GM23248 (cell line): ENCODE data around the gene PRKX. TPM values are rescaled to one million over a fixed set of nuclear protein-coding genes. Genes with fewer than 3 reads are reported as not detected.
"Not testable (repeated sequence)": the region's sequence is repeated elsewhere in the genome, so short reads cannot be mapped to it uniquely, and the experiment has no call there.

Source experiments
- DNase-seq: peaks from one replicate; pipeline ENCODE4 v3.0.0-alpha.2; 2015
- H2AFZ ChIP-seq: fragments of 200-600 bp; sonication (generic); 2 replicates; pipeline ENCODE4 v1.6.1; 2016; ENCODE audit warnings: antibody characterized with exemption
- H3F3A ChIP-seq: fragments of 200-600 bp; sonication (generic); 2 replicates; pipeline ENCODE4 v1.6.1; 2016; ENCODE audit warnings: mild to moderate bottlenecking, antibody characterized with exemption, mixed run types; ENCODE audit not compliant: insufficient read depth
- H3K27ac ChIP-seq: fragments of 200-600 bp; sonication (generic); 2 replicates; pipeline ENCODE4 v1.5.1; 2016; ENCODE audit warnings: mild to moderate bottlenecking
- H3K27me3 ChIP-seq: fragments of 200-600 bp; sonication (generic); replicated peaks from 2 replicates; pipeline ENCODE4 v1.6.1; 2016; ENCODE audit warnings: mild to moderate bottlenecking; ENCODE audit not compliant: insufficient read depth
- H3K36me3 ChIP-seq: fragments of 200-600 bp; sonication (generic); 2 replicates; pipeline ENCODE4 v1.6.1; 2016; ENCODE audit warnings: low read depth, mild to moderate bottlenecking
- H3K4me1 ChIP-seq: fragments of 200-600 bp; sonication (generic); 2 replicates; pipeline ENCODE4 v1.6.1; 2016; ENCODE audit warnings: mild to moderate bottlenecking; ENCODE audit not compliant: insufficient read depth
- H3K4me2 ChIP-seq: fragments of 200-600 bp; sonication (generic); one replicate; pipeline ENCODE4 v1.6.1; 2016; ENCODE audit warnings: mild to moderate bottlenecking; ENCODE audit not compliant: unreplicated experiment
- H3K4me3 ChIP-seq: fragments of 200-600 bp; sonication (generic); 2 replicates; pipeline ENCODE4 v1.5.1; 2016; ENCODE audit warnings: mild to moderate bottlenecking
- H3K79me2 ChIP-seq: fragments of 200-600 bp; sonication (generic); 2 replicates; pipeline ENCODE4 v1.6.1; 2016; ENCODE audit warnings: mild to moderate bottlenecking; ENCODE audit not compliant: insufficient read depth
- H3K9ac ChIP-seq: fragments of 200-600 bp; sonication (generic); 2 replicates; pipeline ENCODE4 v1.6.1; 2016; ENCODE audit warnings: mild to moderate bottlenecking
- H3K9me2 ChIP-seq: fragments of 200-600 bp; sonication (generic); 2 replicates; pipeline ENCODE4 v1.6.1; 2016; ENCODE audit warnings: mixed run types, mild to moderate bottlenecking, moderate library complexity; ENCODE audit not compliant: insufficient read depth
- H3K9me3 ChIP-seq: fragments of 200-600 bp; sonication (generic); one replicate; pipeline ENCODE4 v1.6.1; 2017; ENCODE audit warnings: low read depth
- H4K20me1 ChIP-seq: fragments of 200-600 bp; sonication (generic); 2 replicates; pipeline ENCODE4 v1.6.0; 2016; ENCODE audit not compliant: insufficient read depth
- EZH2 ChIP-seq: fragments of 200-600 bp; sonication (generic); IDR thresholded peaks from 2 replicates; pipeline ENCODE4 v1.6.1; 2018; ENCODE audit warnings: antibody characterized with exemption, mild to moderate bottlenecking; ENCODE audit not compliant: insufficient read depth, poor library complexity, severe bottlenecking
- EZH2phosphoT487 ChIP-seq: fragments of 200-600 bp; sonication (generic); IDR thresholded peaks from 2 replicates; pipeline ENCODE4 v1.6.1; 2018; ENCODE audit warnings: antibody characterized with exemption, moderate library complexity, mild to moderate bottlenecking, low read depth; ENCODE audit not compliant: insufficient read depth
- WGBS, 2 experiments: methylation state at CpG; one replicate each; pipeline ENCODE4 v1.1.6; 2015 to 2017; ENCODE audit warnings: low lambda C conversion rate in 2 of 2, low coverage in 1 of 2; ENCODE audit errors: missing lambda C conversion rate in 2 of 2; 5-methylcytosine and 5-hydroxymethylcytosine counted together
- in situ Hi-C: fragments of 300-500 bp; cut with MboI; formaldehyde crosslinking; loops from 2 replicates; pipeline ENCODE4 v1.15.0; 2020
- polyA plus RNA-seq: library from polyadenylated mRNA; unstranded; fragments of >200 nt; fragmentation: Nextera tagmentation; extraction: Ambion mirVana; gene quantifications from 2 replicates; pipeline ENCODE4 v1.2.1, GENCODE V29; 2016
- small RNA-seq: library from RNA; depleted of rRNA; stranded (forward); fragments of <200 nt; gene quantifications from one replicate; pipeline ENCODE3, GENCODE V24; 2014; ENCODE audit warnings: low read depth, low replicate concordance
- total RNA-seq: library from RNA; depleted of rRNA; stranded (reverse); fragments of >200 nt; shearing (Covaris generic); gene quantifications from 2 replicates; pipeline ENCODE4 v1.2.3, GENCODE V29; 2014

The PRKX gene
- total and polyA plus RNA-seq, 2 experiments from 2014 or later, result 1.2 to 10.6 TPM

DNA sequence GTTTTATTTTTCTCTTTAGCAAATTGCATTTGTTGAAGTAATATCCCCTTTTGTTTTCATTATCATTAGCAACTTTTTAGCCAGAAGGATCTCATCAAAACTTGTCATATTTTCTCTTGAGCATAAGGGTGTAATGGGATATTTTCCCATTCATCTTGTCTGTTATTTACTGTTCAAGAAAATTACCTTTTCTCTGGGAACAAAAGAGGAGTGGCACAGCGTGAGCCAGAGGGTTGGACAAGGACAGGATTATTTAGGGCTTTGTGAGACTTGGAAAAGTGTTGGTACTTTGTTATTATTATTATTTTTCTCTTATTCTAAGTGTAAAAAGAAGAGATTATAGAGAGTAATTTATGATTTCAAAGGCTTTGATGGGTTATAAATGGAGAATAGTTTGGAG, 135.9 kb downstream of the PRKX start:
- TF ChIP-seq EZH2phosphoT487, result 0 out of 2 replicates have a peak, but pooled peaks have one; percentile 6
- no peak for TF ChIP-seq EZH2
- WGBS, 2 experiments, result 41 to 42% methylated on average over 1 of the region's 1 CpG
- in situ Hi-C loops, result no loop called here
- H3F3A ChIP-seq, result no peaks in the 10 kb centered on the region
- no peak for DNase-seq
- no peaks in the 10 kb centered on the region for H4K20me1 ChIP-seq
- H3K27me3 ChIP-seq, result no peaks in the 10 kb centered on the region
- no peak overlapping the region for H3K27ac ChIP-seq
- no peaks in the 10 kb centered on the region for H3K9me2 ChIP-seq
- H3K9ac ChIP-seq, result no peak overlapping the region
- no peaks in the 10 kb centered on the region for H3K36me3 ChIP-seq
- H3K9me3 ChIP-seq, result no peaks in the 10 kb centered on the region
- H3K4me2 ChIP-seq, result peak overlapping the region; percentile 65
- no peak overlapping the region for H2AFZ ChIP-seq
- no peak overlapping the region for H3K4me3 ChIP-seq
- H3K79me2 ChIP-seq, result no peaks in the 10 kb centered on the region
- peaks cover 5% of the 10 kb centered on the region; the same call in 1 of the 2 replicates for H3K4me1 ChIP-seq

DNA sequence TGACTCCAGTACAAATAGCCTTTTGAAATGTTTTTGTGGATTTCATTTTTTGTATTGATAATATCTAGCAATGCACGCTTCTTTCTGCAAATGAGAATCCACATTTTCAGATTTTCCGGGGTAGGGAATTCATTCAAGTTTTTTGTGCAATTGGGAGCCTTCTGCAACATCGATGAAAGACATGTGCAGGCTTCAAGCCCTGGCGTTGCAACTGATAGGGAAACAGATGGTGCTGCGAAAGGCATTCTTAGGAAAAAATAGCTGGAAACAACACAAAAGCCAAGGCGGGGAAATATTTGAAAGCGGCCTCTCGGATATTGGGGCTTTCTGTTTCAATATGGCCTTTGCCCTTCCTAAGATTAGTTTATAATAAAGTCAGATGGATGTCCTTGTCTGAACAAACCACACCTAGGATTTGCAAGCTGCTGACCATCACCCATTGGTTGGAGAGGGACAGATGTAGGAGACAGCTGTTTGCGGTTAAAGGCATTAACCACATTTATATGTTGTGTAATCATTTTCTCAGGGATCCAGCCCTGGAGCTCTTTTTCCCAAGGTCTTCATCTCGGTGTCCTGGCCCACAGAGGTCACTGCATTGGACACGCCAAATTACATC, 136.5 kb downstream of the PRKX start:
- DNase-seq, result peak; percentile 47
- TF ChIP-seq EZH2 (no peak), EZH2phosphoT487 (0 out of 2 replicates have a peak, but pooled peaks have one; percentile 43)
- Histone ChIP-seq H3K79me2 (no peaks in the 10 kb centered on the region), H3K27ac (no peak overlapping the region), H3K9me3 (no peaks in the 10 kb centered on the region), H2AFZ (no peak overlapping the region), H3K27me3 (no peaks in the 10 kb centered on the region), H3K9ac (no peak overlapping the region), H3K36me3 (no peaks in the 10 kb centered on the region), H3K9me2 (no peaks in the 10 kb centered on the region), H3K4me3 (peak overlapping the region; percentile 14; the same call in 1 of the 2 replicates), H4K20me1 (no peaks in the 10 kb centered on the region), H3K4me1 (peaks cover 5% of the 10 kb centered on the region; the same call in 1 of the 2 replicates), H3K4me2 (peak overlapping the region; percentile 65), H3F3A (no peaks in the 10 kb centered on the region)
- in situ Hi-C loops, result no loop called here
- WGBS, 2 experiments, result 3 to 4% methylated on average over 11 of the region's 11 CpGs

DNA sequence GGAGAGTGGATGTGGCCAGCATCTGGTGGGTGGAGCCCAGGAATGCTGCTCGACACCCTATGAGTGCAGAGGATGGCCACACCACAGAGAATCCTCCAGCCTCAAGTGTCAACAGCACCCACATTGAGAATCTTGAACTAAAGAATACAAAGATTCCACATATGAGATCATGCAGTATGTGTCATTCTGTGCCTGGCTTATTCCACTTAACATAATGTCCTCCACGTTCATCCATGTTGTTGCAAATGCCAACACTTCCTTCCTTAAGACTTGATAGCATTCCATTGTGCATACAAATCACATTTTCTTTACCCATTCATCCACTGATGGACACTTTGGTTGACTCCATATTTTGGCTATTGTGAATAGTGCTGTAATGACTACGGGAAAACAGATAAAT, 145.8 kb downstream of the PRKX start:
- Histone ChIP-seq H3K79me2 (no peaks in the 10 kb centered on the region), H3K9me3 (no peaks in the 10 kb centered on the region), H3K4me2 (no peak overlapping the region), H3K4me1 (no peaks in the 10 kb centered on the region), H3K9ac (no peak overlapping the region), H4K20me1 (no peaks in the 10 kb centered on the region), H3K4me3 (no peak overlapping the region), H3K9me2 (no peaks in the 10 kb centered on the region), H3K27me3 (no peaks in the 10 kb centered on the region), H3K36me3 (no peaks in the 10 kb centered on the region), H3F3A (no peaks in the 10 kb centered on the region), H3K27ac (no peak overlapping the region), H2AFZ (no peak overlapping the region)
- WGBS, 2 experiments, result 27 to 33% methylated on average over 3 of the region's 3 CpGs
- TF ChIP-seq EZH2phosphoT487 (no peak), EZH2 (no peak)
- in situ Hi-C loops, result no loop called here
- DNase-seq, result peak; percentile 36

DNA sequence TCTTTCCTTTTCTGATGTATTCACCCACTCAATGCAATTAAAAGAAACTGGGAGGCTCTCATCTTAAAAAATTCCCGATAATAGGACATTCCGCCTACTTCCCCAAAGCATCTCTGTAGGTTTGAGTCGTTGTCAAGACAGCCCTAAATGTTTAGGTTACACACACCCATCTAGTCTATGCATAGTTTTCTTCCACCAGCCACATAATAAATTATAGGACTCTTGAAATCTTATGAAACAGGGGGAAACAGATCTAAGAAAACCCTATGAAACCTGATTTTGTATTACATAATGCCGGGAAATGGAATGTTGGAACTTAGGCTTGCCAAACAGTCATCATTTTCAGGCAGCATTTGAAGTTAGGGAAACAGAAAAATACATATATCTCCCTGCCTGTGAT, 150.0 kb downstream of the PRKX start:
- H3K27ac ChIP-seq, result no peak overlapping the region
- no peak overlapping the region for H3K9ac ChIP-seq
- no peak overlapping the region for H3K4me2 ChIP-seq
- no peaks in the 10 kb centered on the region for H3K9me3 ChIP-seq
- H3K9me2 ChIP-seq, result no peaks in the 10 kb centered on the region
- no peaks in the 10 kb centered on the region for H3K79me2 ChIP-seq
- peak; percentile 7 for DNase-seq
- H3K36me3 ChIP-seq, result no peaks in the 10 kb centered on the region
- in situ Hi-C loops, result no loop called here
- H3K4me1 ChIP-seq, result no peaks in the 10 kb centered on the region
- H2AFZ ChIP-seq, result no peak overlapping the region
- no peaks in the 10 kb centered on the region for H4K20me1 ChIP-seq
- 10 to 16% methylated on average over 3 to 4 of the region's 4 CpGs for WGBS, 2 experiments
- H3F3A ChIP-seq, result no peaks in the 10 kb centered on the region
- TF ChIP-seq EZH2 (no peak), EZH2phosphoT487 (no peak)
- H3K4me3 ChIP-seq, result no peak overlapping the region
- no peaks in the 10 kb centered on the region for H3K27me3 ChIP-seq

DNA sequence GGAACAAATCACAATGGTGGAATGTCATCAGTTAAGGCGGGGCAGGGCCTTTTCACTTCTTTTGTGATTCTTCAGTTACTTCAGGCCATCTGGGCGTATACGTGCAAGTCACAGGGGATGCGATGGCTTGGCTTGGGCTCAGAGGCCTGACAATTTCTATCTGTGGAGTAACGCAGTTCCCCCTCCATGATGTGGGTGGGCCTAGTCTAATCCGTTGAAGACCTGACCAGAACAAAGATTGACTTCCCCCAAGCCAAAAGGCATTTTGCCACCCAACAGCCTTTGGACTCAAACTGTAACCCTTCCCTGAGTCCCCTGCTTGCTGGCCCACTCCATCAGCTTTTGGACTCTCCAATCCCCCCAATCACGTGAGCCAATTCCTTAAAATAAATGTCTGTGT, 153.4 kb downstream of the PRKX start:
- H3K4me3 ChIP-seq, in situ Hi-C loops, H3K79me2 ChIP-seq, H3K27me3 ChIP-seq, H4K20me1 ChIP-seq, H3K9ac ChIP-seq, H3K27ac ChIP-seq, H3F3A ChIP-seq, H2AFZ ChIP-seq, H3K36me3 ChIP-seq, H3K4me2 ChIP-seq, H3K4me1 ChIP-seq, H3K9me3 ChIP-seq, DNase-seq, H3K9me2 ChIP-seq: not testable (repeated sequence)
- 80 to 85% methylated on average over 2 to 6 of the region's 7 CpGs for WGBS, 2 experiments

Small RNAs within 50 kb of the gene (small RNA-seq; reads per million reads assigned to genes)
- gene RF00019, result not detected
- gene RNU6-114P, result not detected
